CD4-positive, CD25-positive, alpha-beta regulatory T cell (primary cell): ENCODE results near the gene DSCAM. TPM values are rescaled to one million over a fixed set of nuclear protein-coding genes. Genes with fewer than 3 reads are reported as not detected.
A peak's percentile ranks its signal among the peaks of the same experiment; 100 is the strongest.

Experiments
- ATAC-seq, 2 donors: fragments of 150-1000 bp; cut with Tn5 transposase; one replicate each; pipeline ENCODE4 v1.10.0; 2021; ENCODE audit warnings: low read depth in 2 of 2, moderate number of reproducible peaks in 2 of 2, moderate library complexity in 1 of 2
- DNase-seq, 3 donors: peaks; one replicate each; pipeline versions ENCODE4 v3.0.0 to v3.0.0-alpha.2; 2012 to 2022; ENCODE audit warnings: mixed read lengths in 1 of 3
- H3K27ac ChIP-seq: one replicate; pipeline ENCODE4 v1.7.0; 2013; ENCODE audit warnings: mild to moderate bottlenecking, low read length; ENCODE audit not compliant: insufficient read depth, poor library complexity, severe bottlenecking
- H3K27me3 ChIP-seq: one replicate; pipeline ENCODE4 v1.7.0; 2013; ENCODE audit warnings: low read length; ENCODE audit not compliant: control insufficient read depth, insufficient read depth
- H3K36me3 ChIP-seq: one replicate; pipeline ENCODE4 v1.7.0; 2013; ENCODE audit warnings: mild to moderate bottlenecking, low read length, moderate library complexity; ENCODE audit not compliant: control insufficient read depth, insufficient read depth
- H3K4me1 ChIP-seq: 2 replicates; pipeline ENCODE4 v1.7.0; 2013; ENCODE audit warnings: mild to moderate bottlenecking, low read length; ENCODE audit not compliant: insufficient read depth, control insufficient read depth, poor library complexity, severe bottlenecking
- H3K4me3 ChIP-seq: one replicate; pipeline ENCODE4 v1.7.0; 2013; ENCODE audit warnings: low read depth, mild to moderate bottlenecking, low read length, moderate library complexity
- H3K9me3 ChIP-seq, 2 experiments: 1 replicate in 1 of 2; 2 replicates in 1 of 2; pipeline ENCODE4 v1.7.0; 2013; ENCODE audit warnings: low read length in 2 of 2, mild to moderate bottlenecking in 1 of 2, moderate library complexity in 1 of 2; ENCODE audit not compliant: control insufficient read depth in 2 of 2
- H3K27ac Mint-ChIP-seq, 3 donors: one replicate each; pipeline ENCODE4 v1.8.0; 2020 to 2022; ENCODE audit warnings: mild to moderate bottlenecking in 3 of 3, mixed read lengths in 3 of 3, moderate library complexity in 2 of 3
- H3K27me3 Mint-ChIP-seq: one replicate; pipeline ENCODE4 v1.8.0; 2022; ENCODE audit warnings: mild to moderate bottlenecking, mixed read lengths
- H3K36me3 Mint-ChIP-seq: one replicate; pipeline ENCODE4 v1.8.0; 2020; ENCODE audit warnings: mixed read lengths
- H3K4me1 Mint-ChIP-seq, 4 donors: one replicate each; pipeline ENCODE4 v1.8.0; 2020 to 2022; ENCODE audit warnings: mixed read lengths in 4 of 4, mild to moderate bottlenecking in 1 of 4
- H3K4me3 Mint-ChIP-seq, 4 donors: one replicate each; pipeline ENCODE4 v1.8.0; 2020 to 2022; ENCODE audit warnings: mild to moderate bottlenecking in 4 of 4, mixed read lengths in 4 of 4, moderate library complexity in 3 of 4
- H3K9me3 Mint-ChIP-seq, 7 donors: one replicate each; pipeline ENCODE4 v1.8.0; 2020 to 2022; ENCODE audit warnings: mixed read lengths in 7 of 7, mild to moderate bottlenecking in 3 of 7, moderate library complexity in 2 of 7
- polyA plus RNA-seq, 4 donors: library from polyadenylated mRNA; unstranded; fragments of 300-500 nt; fragmentation: Illumina TruSeq; gene quantifications; one replicate each; pipeline ENCODE4 v1.2.3, GENCODE V29; 2021
- total RNA-seq: library from RNA; stranded (reverse); gene quantifications from one replicate; pipeline ENCODE4 v1.2.3, GENCODE V29; 2022

Gene DSCAM
- total and polyA plus RNA-seq, 5 donors from 2014 or later = not detected

- Mint-ChIP-seq H3K9me3 (peaks cover 0 to 13% (median 5%) of the 10 kb centered on the region in 7 donors), H3K4me1 (no peaks in the 10 kb centered on the region), H3K27ac (no peak overlapping the region), H3K27me3 (no peaks in the 10 kb centered on the region), H3K4me3 (no peak overlapping the region), H3K36me3 (no peaks in the 10 kb centered on the region)
- Histone ChIP-seq H3K27ac (no peak overlapping the region), H3K36me3 (no peaks in the 10 kb centered on the region), H3K9me3 (no peaks in the 10 kb centered on the region), H3K4me1 (no peaks in the 10 kb centered on the region), H3K4me3 (no peak overlapping the region), H3K27me3 (no peaks in the 10 kb centered on the region)
- ATAC-seq (no peak), DNase-seq (no peak)
Measured at GRCh38 chr21:40633048-40633447, 213.9 kb downstream of the DSCAM start.

- Histone ChIP-seq H3K4me3 (no peak overlapping the region), H3K27ac (no peak overlapping the region), H3K9me3 (no peaks in the 10 kb centered on the region), H3K27me3 (no peaks in the 10 kb centered on the region), H3K4me1 (no peaks in the 10 kb centered on the region), H3K36me3 (no peaks in the 10 kb centered on the region)
- ATAC-seq = no peak
- DNase-seq = no peak
- Mint-ChIP-seq H3K27ac (no peak overlapping the region), H3K27me3 (no peaks in the 10 kb centered on the region), H3K9me3 (peaks cover 4 to 15% (median 10%) of the 10 kb centered on the region in 7 donors), H3K4me3 (no peak overlapping the region), H3K36me3 (no peaks in the 10 kb centered on the region), H3K4me1 (no peaks in the 10 kb centered on the region)
Measured at GRCh38 chr21:40631211-40631610, 215.7 kb downstream of the DSCAM start.

- H3K4me3 Mint-ChIP-seq = no peak overlapping the region
- H3K36me3 Mint-ChIP-seq = no peaks in the 10 kb centered on the region
- H3K27ac ChIP-seq = no peak overlapping the region
- no peak for DNase-seq
- H3K4me1 ChIP-seq = no peaks in the 10 kb centered on the region
- H3K27me3 Mint-ChIP-seq = no peaks in the 10 kb centered on the region
- H3K4me3 ChIP-seq = no peak overlapping the region
- H3K9me3 ChIP-seq = peaks cover 0 to 4% of the 10 kb centered on the region in 2 experiments
- no peaks in the 10 kb centered on the region for H3K36me3 ChIP-seq
- H3K9me3 Mint-ChIP-seq = peaks cover 5 to 11% (median 6%) of the 10 kb centered on the region in 7 donors
- no peaks in the 10 kb centered on the region for H3K4me1 Mint-ChIP-seq
- no peaks in the 10 kb centered on the region for H3K27me3 ChIP-seq
- ATAC-seq = no peak
- no peak overlapping the region for H3K27ac Mint-ChIP-seq
Measured at GRCh38 chr21:40625991-40626390, 221.0 kb downstream of the DSCAM start.

GRCh38 chr21:40623528-40623927 lies 223.4 kb downstream of the DSCAM start:
- Histone ChIP-seq H3K4me3 (no peak overlapping the region), H3K9me3 (peaks cover 0 to 4% of the 10 kb centered on the region in 2 experiments), H3K27ac (no peak overlapping the region), H3K4me1 (no peaks in the 10 kb centered on the region), H3K36me3 (no peaks in the 10 kb centered on the region), H3K27me3 (no peaks in the 10 kb centered on the region)
- no peak overlapping the region for H3K4me3 Mint-ChIP-seq
- ATAC-seq (no peak), DNase-seq (no peak)
- H3K27ac Mint-ChIP-seq = no peak overlapping the region
- no peaks in the 10 kb centered on the region for H3K36me3 Mint-ChIP-seq
- peaks cover 5 to 10% (median 7%) of the 10 kb centered on the region in 7 donors for H3K9me3 Mint-ChIP-seq
- no peaks in the 10 kb centered on the region for H3K27me3 Mint-ChIP-seq
- no peaks in the 10 kb centered on the region for H3K4me1 Mint-ChIP-seq

GRCh38 chr21:40622531-40622930 lies 224.4 kb downstream of the DSCAM start:
- Mint-ChIP-seq H3K36me3 (no peaks in the 10 kb centered on the region), H3K4me3 (no peak overlapping the region), H3K9me3 (peaks cover 5 to 13% (median 8%) of the 10 kb centered on the region in 7 donors), H3K27me3 (no peaks in the 10 kb centered on the region), H3K27ac (no peak overlapping the region), H3K4me1 (no peaks in the 10 kb centered on the region)
- Histone ChIP-seq H3K36me3 (no peaks in the 10 kb centered on the region), H3K9me3 (peaks cover 3 to 4% of the 10 kb centered on the region in 2 experiments), H3K4me3 (no peak overlapping the region), H3K4me1 (no peaks in the 10 kb centered on the region), H3K27ac (no peak overlapping the region), H3K27me3 (no peaks in the 10 kb centered on the region)
- DNase-seq (no peak), ATAC-seq (no peak)

- Histone ChIP-seq H3K36me3 (no peaks in the 10 kb centered on the region), H3K4me3 (no peak overlapping the region), H3K27ac (no peak overlapping the region), H3K4me1 (no peaks in the 10 kb centered on the region), H3K27me3 (no peaks in the 10 kb centered on the region), H3K9me3 (peaks cover 3 to 4% of the 10 kb centered on the region in 2 experiments)
- no peak for ATAC-seq
- Mint-ChIP-seq H3K27me3 (no peaks in the 10 kb centered on the region), H3K36me3 (no peaks in the 10 kb centered on the region), H3K4me3 (no peak overlapping the region), H3K4me1 (no peaks in the 10 kb centered on the region), H3K9me3 (peaks cover 0 to 13% (median 5%) of the 10 kb centered on the region in 7 donors), H3K27ac (no peak overlapping the region)
- DNase-seq = no peak
Measured at GRCh38 chr21:40620386-40621145, 226.4 kb downstream of the DSCAM start.

GRCh38 chr21:40618191-40618973 lies 228.6 kb downstream of the DSCAM start:
- Mint-ChIP-seq H3K36me3 (no peaks in the 10 kb centered on the region), H3K4me3 (no peak overlapping the region), H3K9me3 (peaks cover 0 to 13% (median 5%) of the 10 kb centered on the region in 7 donors), H3K4me1 (no peaks in the 10 kb centered on the region), H3K27me3 (no peaks in the 10 kb centered on the region), H3K27ac (peak overlapping the region in 1 of 3 donors; percentile 84)
- DNase-seq (no peak), ATAC-seq (no peak)
- Histone ChIP-seq H3K27ac (no peak overlapping the region), H3K36me3 (no peaks in the 10 kb centered on the region), H3K27me3 (no peaks in the 10 kb centered on the region), H3K4me1 (no peaks in the 10 kb centered on the region), H3K9me3 (peaks cover 0 to 3% of the 10 kb centered on the region in 2 experiments), H3K4me3 (no peak overlapping the region)
